Measurements from ENCODE around the gene MPDZ. TPM values are rescaled to one million over a fixed set of nuclear protein-coding genes. Genes with fewer than 3 reads are reported as not detected.

MPDZ gene
- total RNA-seq, 1 donor from 2014 or later: 31.0 TPM

DNA sequence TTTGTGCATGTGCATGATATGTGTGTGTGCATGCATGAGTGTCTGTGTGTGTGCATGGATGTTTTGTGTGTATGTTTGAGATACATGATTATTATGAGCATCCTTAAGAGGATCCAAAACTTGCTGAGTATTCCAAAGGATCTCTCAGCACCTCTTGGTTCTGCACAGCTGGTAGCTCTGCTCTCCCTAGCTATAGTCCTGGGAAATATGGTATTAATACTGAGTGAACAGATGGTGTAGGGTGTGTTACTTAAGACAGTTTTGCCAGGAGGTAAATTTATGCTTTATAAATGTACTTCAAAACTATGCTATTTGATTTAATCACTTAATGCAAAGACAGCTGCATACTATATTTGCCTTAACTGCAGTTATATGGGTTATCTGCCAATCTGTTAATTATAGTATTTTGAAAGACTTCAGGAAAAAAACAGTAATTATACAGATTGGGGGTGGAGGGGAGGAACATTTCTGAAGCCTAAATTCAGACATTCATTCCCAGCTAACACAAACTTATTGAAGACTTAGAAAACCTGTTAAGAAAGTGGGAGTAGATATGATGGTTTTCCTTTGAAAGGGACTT is 215.5 kb downstream of the MPDZ start:
- no peaks in the 10 kb centered on the region for H3K79me2 ChIP-seq (ENCODE audit: insufficient read depth, low read length)
- no peaks in the 10 kb centered on the region for H3K9me3 Mint-ChIP-seq (ENCODE audit: unreplicated experiment)
- H3K27ac Mint-ChIP-seq (ENCODE audit: unreplicated experiment): no peak overlapping the region
- H3K9ac ChIP-seq (ENCODE audit: low read length): no peak overlapping the region
- H3K27me3 ChIP-seq (ENCODE audit: insufficient read depth, low read length): no peaks in the 10 kb centered on the region
- TF ChIP-seq CTCF (IDR thresholded peaks at IDR 0.05; ENCODE audit: insufficient read depth, low read depth, low read length): no peak
- no peak for TF ChIP-seq EZH2 (IDR thresholded peaks at IDR 0.05; ENCODE audit: insufficient read depth, low read length)
- H3K27me3 Mint-ChIP-seq (ENCODE audit: low read depth, unreplicated experiment): no peaks in the 10 kb centered on the region
- no peak overlapping the region for H3K4me2 ChIP-seq (ENCODE audit: low read length)
- no peak overlapping the region for H2AFZ ChIP-seq (ENCODE audit: low read depth, low read length)
- DNase-seq (ENCODE audit: low read depth): no peak
- no peak for FAIRE-seq
- H3K9me3 ChIP-seq (ENCODE audit: insufficient read depth, low read depth, low read length): no peaks in the 10 kb centered on the region
- H3K4me1 ChIP-seq (ENCODE audit: insufficient read depth, low read length): no peaks in the 10 kb centered on the region
- H3K4me3 ChIP-seq (ENCODE audit: insufficient read depth, low read depth, low read length): no peak overlapping the region
- no peak overlapping the region for H3K4me3 Mint-ChIP-seq (ENCODE audit: unreplicated experiment)
- no peaks in the 10 kb centered on the region for H3K36me3 Mint-ChIP-seq (ENCODE audit: low read depth, unreplicated experiment)
- H3K4me1 Mint-ChIP-seq (ENCODE audit: low read depth, unreplicated experiment): no peaks in the 10 kb centered on the region
- no peaks in the 10 kb centered on the region for H3K36me3 ChIP-seq (ENCODE audit: insufficient read depth, low read length)
- H4K20me1 ChIP-seq (ENCODE audit: insufficient read depth, low read length): no peaks in the 10 kb centered on the region
- no peak overlapping the region for H3K27ac ChIP-seq (ENCODE audit: low read depth, low read length)

- Mint-ChIP-seq H3K27me3 (ENCODE audit: low read depth, unreplicated experiment) (no peaks in the 10 kb centered on the region), H3K4me3 (ENCODE audit: unreplicated experiment) (no peak overlapping the region), H3K4me1 (ENCODE audit: low read depth, unreplicated experiment) (no peaks in the 10 kb centered on the region), H3K27ac (ENCODE audit: unreplicated experiment) (no peak overlapping the region), H3K9me3 (ENCODE audit: unreplicated experiment) (no peaks in the 10 kb centered on the region), H3K36me3 (ENCODE audit: low read depth, unreplicated experiment) (no peaks in the 10 kb centered on the region)
- Histone ChIP-seq H3K27ac (ENCODE audit: low read depth, low read length) (no peak overlapping the region), H4K20me1 (ENCODE audit: insufficient read depth, low read length) (no peaks in the 10 kb centered on the region), H3K4me3 (ENCODE audit: insufficient read depth, low read depth, low read length) (no peak overlapping the region), H3K9ac (ENCODE audit: low read length) (no peak overlapping the region), H3K36me3 (ENCODE audit: insufficient read depth, low read length) (no peaks in the 10 kb centered on the region), H2AFZ (ENCODE audit: low read depth, low read length) (no peak overlapping the region), H3K27me3 (ENCODE audit: insufficient read depth, low read length) (no peaks in the 10 kb centered on the region), H3K79me2 (ENCODE audit: insufficient read depth, low read length) (no peaks in the 10 kb centered on the region), H3K4me2 (ENCODE audit: low read length) (no peak overlapping the region), H3K4me1 (ENCODE audit: insufficient read depth, low read length) (no peaks in the 10 kb centered on the region), H3K9me3 (ENCODE audit: insufficient read depth, low read depth, low read length) (no peaks in the 10 kb centered on the region)
- TF ChIP-seq CTCF (IDR thresholded peaks at IDR 0.05; ENCODE audit: insufficient read depth, low read depth, low read length) (no peak), EZH2 (IDR thresholded peaks at IDR 0.05; ENCODE audit: insufficient read depth, low read length) (no peak)
- no peak for FAIRE-seq
- DNase-seq (ENCODE audit: low read depth): no peak
These were observed 218.1 kb downstream of the MPDZ start for GRCh38 chr9:13061390-13061789.

All from astrocyte (in vitro differentiated cells and primary cell).